OCI-M2 (cell line): ENCODE data around the gene EFCAB14.
"Not testable (repeated sequence)": the region's sequence is repeated elsewhere in the genome, so short reads cannot be mapped to it uniquely, and the experiment has no call there.

Experiments
- DNase-seq: peaks from one replicate; lab custom pipeline; 2025; ENCODE audit not compliant: unreplicated experiment; lab: John Stamatoyannopoulos, UW

The EFCAB14 gene

DNA sequence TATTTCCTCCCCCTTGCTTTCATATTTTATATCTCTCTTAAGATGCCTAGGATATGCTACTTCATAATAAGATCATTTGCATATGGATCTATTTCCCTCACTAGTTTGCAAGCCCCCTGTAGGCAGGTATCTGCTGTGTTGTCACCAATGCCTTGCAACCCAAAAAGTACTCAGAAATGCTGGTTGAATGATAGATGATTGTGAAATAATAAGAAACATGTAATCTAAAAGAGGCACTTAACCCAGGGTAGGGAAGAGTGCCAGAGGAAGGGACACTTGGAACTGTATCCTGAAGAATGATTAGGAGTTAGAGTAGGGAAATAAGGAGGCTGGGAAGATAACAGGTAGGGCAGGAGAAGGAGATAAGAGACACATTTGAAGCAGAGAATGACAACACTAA, 63.1 kb downstream of the EFCAB14 start:
- DNase-seq = no peak

DNA sequence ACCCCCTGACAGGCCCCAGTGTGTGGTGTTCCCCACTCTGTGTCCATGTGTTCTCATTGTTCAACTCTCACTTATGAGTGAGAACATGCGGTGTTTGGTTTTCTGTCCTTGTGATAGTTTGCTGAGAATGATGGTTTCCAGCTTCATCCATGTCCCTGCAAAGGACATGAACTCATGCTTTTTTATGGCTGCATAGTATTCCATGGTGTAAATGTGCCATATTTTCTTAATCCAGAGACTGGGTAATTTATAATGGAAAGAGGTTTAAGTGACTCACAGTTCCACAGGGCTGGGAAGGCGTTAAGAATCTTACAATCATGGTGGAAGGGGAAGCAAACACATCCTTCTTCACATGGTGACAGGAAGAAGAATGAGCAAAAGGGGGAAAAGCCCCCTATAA, 64.2 kb downstream of the EFCAB14 start:
- not testable (repeated sequence) for DNase-seq

DNA sequence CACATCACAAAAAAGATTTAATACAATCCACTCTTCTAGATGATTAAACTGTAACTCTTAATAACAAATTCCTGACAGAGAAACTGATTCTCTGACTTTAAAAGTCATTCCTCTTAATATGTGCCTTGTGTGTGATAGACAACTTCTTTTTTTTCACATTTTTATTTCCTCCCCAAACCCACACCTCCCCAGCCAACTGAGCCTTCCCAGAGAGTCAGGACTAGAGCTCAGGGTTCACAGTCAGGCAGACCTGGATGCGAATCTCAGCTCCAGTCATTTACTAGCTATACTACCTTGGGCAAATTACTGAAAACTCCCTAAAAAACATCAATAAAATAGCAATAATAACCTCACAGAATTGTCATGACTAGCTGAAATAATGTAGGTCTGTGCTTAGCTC, 64.9 kb downstream of the EFCAB14 start:
- DNase-seq = no peak

DNA sequence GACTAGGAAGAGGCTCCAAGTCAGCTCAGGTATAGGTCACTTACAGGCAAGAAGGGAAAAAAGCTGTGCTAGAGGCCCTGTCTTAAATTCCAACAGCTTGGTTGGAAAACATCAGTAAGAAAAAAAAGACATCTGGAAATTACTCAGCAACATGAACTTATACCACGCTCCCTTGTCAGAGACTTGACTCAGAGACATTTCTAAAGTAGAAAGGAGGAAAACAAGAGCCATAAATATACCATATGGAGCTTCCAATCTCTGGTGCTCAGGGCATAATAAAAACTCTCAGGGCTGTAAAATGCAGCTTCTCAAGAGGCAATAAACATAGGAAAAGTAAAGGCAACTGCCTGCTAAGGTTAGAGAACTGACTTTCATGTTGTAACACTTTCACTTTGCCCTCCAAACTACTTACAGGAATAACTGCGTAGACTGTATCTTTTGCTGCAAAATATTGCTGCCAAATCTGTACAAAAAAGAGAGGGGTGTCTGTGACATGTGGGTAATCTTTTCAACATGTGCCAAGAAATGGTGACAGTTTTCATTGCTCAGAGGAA, 65.4 kb downstream of the EFCAB14 start:
- no peak for DNase-seq

DNA sequence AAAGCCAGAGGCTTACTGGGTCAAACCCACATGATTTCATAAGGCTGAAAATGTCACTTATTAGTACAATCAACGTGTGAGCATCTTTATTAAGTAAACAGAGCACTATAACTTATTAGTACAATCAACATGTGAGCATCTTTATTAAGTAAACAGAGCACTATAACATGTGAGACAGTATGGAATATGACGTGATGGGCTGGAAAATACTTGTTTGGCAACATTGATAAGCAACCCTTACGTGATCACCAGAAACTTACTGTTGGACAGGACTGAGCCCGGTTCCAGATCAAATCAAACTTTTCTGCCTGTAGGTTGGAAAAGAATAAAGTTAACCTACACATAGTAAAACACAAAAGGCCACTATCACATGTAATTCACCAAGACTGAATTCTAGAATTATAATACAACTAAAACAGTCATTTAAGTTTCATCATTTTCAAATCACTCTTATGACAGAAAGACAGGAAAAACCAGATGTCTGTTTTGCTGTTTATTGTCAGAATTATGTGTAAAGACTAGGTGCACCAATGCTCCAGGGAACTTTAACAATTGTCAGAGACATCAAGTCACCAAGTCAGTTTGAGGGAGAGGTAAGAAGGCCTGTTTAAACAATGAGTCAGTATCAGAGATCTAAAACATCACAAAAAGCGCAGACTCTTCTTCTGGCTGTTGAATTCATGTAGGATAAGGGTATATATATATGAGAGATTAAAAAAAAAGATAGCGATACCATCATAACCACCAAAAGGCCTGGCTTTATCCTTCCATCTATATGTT, 66.4 kb downstream of the EFCAB14 start:
- no peak for DNase-seq

DNA sequence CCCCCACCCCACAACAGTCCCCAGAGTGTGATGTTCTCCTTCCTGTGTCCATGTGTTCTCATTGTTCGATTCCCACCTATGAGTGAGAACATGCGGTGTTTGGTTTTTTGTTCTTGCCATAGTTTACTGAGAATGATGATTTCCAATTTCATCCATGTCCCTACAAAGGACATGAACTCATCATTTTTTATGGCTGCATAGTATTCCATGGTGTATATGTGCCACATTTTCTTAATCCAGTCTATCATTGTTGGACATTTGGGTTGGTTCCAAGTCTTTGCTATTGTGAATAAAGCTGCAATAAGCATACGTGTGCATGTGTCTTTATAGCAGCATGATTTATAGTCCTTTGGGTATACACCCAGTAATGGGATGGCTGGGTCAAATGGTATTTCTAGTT, 67.8 kb downstream of the EFCAB14 start:
- not testable (repeated sequence) for DNase-seq

DNA sequence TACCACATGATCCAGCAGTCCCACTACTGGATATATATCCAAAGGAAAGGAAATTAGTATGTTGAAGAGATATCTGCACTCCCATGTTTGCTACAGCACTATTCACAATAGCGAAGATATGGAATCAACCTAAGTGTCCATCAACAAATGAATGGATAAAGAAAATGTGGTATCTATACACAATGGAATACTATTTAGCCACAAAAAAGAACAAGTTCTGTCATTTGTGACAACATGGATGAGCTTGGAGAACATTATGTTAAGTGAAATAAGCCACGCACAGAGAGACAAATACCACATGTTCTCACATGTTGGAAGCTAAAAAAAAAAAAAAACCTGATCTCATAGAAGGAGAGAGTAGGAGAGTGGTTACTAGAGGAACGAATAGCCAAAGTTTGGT, 68.4 kb downstream of the EFCAB14 start:
- no peak for DNase-seq

DNA sequence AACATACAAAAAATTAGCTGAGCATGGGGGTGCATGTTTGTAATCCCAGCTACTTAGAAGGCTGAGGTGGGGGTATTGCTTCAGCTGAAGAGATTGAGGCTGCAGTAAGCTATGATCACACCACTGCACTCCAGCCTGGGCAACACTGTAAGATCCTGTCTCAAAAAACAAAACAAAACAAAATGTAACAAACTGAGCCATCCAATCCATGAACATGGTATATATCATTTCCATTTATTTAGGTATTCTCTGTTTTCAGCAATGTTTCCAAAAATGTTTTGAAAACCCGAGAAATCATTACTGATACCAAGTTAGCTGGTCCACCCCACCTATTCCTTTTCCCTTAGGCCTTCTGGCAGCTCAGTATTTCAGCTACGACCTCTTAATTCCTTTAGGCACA, 69.2 kb downstream of the EFCAB14 start:
- DNase-seq = no peak

DNA sequence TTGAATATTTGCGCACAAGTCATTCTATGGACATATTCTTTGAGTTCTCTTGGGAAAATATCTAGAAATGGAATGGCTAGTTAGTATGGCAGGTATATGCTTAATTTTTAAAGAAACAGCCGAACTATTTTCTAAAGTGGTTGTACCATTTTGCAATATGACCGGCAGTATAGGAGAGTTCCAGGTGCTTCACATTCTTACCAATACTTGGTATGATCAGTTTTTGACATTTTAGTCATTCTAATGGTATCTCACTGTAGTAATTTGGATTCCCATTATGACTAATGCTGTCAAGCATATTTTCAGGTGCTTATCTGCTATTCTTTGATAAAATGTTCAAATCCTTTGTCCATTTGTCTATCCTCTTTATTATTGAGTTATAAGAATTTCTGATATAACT, 71.3 kb downstream of the EFCAB14 start:
- no peak for DNase-seq

DNA sequence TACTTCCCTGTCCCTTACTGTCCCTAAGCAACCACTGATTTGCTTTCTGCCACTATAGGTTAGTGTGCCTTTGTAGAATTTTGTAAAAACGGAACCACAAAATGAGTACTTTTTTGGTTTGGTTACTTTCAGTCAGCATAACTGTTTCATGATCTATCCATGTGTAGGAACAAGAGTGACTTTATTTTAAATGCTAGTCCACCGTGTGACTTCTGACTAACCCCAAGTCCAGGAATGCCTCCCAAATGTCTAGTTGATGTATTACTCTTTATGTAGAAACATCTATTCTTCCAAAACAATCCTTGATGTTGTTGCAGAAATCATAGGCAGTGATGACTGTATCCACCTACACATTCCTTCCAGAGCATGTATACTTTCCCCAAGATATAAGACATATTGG, 72.1 kb downstream of the EFCAB14 start:
- no peak for DNase-seq

DNA sequence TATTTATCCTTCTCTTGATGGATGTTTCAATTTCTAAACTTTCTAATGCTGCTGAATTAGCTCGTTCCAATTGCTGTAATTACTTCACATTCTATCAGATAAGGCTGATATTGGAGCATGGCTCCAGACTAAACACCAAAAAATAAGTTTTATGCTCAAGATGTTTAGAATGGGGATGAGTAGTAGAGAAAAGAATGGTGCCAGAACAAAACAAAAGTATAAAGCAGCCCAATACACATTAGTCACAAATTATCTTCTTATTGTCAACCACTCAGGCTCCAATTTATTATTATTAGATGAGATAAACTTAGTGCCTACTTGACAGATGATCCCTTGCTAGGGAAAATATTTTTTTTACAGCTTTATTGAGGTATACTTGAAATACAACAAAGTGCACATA, 72.6 kb downstream of the EFCAB14 start:
- no peak for DNase-seq

DNA sequence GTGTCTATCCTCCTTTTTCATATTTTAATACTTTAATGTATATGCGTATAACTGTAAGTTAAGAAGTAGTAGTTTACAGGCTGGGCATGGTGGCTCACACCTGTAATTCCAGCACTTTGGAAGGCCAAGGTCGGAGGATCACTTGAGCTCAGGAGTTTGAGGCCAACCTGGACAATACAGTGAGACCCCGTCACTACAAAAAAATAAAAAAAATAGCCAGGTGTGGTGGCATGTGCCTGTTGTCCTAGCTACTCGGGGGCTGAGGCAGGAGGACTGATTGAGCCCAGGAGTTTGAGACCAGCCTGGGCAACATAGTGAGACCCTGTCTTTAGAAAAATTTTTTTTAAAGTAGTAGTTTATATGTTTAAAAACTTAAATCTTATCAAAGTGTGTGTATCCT, 73.1 kb downstream of the EFCAB14 start:
- no peak for DNase-seq

DNA sequence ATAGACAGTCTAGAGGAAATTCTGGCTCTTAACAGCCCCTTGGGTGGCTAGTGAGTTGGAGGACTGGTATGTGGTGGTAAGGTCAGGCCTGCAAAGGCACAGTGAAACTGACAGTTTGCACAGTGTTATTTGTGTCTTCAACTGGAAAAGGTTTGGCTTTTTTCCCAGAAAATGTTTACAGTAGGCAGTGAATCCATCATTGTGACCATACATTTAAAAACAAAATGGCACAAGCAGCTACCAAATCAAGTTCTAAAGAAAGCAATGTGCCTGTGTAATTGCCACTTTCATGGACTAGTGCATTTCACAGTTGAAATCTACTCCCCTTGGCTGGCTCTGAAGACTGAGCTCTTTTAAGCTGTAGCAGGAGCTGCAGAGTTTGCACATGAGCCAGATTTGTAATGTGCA, 75.5 kb downstream of the EFCAB14 start:
- DNase-seq = no peak

DNA sequence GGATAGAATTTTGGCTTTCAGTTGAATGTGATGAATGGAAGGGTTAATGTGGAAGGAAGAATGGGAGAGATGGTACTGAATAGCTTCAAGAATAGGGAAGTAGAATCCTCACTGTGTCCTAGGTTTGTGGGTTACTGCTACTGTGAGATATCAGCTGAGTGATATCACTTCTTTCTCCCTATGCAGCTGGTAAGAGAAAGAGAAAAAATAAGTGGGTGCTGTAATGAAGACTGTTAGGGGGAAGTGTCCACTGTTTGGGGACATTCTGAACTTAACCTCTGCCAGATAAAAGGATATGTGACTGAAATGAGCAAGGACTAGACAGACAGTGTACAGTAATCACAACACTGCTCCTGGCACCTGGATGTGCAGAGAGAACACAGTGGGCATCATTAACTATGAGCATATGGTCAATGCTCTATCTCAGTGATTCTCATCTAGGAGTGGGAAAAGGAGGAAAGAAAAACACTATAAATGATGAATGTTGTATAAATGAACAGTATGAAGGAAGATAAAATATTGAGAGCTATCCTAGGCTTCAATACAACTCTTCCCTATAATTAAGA, 76.7 kb downstream of the EFCAB14 start:
- DNase-seq = no peak

DNA sequence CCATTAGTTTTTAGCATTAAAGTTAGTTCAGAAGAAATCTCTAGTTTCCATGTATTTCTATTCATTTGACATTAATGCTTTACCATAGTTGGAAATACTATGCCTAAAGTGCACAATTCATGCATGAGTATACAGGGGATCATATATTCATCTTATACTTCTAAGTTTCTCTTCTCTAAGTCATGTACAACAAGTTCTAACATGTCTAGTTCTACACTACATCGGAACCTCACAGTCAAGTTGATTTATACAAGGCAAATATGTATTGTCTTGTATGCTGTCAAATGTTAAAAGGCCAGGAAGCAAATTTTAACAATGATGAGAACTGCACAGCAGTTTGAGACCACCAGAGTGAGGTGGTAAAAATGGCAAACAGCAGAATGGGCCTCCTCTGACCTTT, 79.4 kb downstream of the EFCAB14 start:
- DNase-seq = no peak

DNA sequence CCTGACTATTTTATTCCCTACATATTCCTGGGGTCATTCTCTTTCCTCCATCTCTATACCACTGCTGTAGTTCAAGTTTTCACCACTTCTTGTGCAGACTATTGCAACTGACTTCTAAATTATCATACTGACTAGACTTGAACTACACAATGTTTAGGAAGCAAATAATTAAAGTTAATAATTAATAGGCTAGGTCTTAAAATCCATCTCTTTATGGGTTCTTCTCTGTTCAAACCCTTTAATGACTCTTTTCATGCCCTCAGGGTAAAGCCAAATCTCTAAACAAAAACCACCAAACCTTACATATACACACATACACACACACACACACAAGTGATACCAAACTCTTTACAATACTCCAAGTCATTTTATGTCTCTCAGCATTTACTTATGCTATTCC, 80.0 kb downstream of the EFCAB14 start:
- no peak for DNase-seq

DNA sequence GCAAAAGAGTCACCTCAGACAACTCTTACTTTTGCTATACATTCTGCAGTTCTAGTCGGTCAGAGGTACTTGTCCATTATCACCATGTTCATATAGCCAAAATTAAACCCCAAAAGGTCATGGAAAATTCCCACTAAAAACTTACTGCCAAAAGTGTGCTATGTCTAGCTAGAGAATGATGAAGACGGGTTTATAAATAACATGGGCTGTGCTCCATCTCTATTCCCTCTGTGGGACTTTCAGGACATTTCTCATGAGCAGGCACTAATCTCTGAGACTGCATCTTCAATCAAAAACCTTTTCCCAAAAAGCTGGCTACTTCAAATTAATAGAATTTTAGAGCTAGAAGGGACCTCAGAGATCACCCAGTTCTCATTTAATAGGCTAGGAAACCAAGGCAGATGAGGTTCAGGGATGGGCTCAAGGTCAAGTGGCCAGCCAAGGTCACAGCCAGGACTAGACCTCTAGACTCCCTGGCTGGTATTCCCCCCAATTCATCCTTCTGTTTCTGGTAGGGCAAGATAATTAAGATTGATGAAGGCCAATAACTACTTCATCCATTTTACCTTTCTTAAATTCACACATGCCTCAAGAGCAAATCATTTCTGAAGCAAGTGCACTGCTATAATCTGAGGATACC, 81.3 kb downstream of the EFCAB14 start:
- no peak for DNase-seq

DNA sequence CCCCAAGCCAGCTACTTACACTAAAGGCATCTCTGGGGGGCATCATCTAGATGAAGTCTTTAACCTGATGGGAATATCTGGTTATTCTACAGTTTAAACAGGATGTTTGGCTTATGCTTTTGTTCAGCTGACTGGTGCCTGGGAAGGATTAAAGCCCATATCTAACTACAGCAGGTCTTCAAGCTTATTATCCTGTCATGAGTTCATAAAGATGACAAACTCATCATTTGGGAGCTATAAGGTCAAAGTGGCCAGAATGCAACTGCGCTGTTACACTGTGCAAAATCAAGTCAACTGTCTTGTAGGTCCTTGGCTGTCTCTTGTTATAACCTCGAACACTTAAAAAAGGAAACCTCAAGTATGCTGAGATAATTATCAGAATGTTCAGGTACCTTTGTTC, 83.7 kb downstream of the EFCAB14 start:
- no peak for DNase-seq

DNA sequence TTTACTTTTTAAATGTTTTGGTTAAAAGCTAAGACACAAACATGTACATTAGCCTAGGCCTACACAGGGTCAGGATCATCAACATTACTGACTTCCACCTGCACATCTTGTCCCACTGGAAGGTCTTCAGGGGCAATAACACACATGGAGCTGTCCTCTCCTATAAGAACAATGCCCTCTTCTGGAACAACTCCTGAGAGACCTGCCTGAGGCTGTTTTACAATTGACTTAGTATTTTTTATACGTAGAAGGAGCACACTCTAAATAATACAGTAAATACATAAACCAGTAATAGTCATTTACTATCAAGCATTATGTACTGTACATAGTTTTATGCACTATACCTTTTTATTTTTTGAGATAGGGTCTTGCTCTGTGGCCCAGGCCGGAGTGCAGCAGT, 88.2 kb downstream of the EFCAB14 start:
- no peak for DNase-seq
